ENCODE data around the gene PTPRM.
"Not testable (repeated sequence)": the region's sequence is repeated elsewhere in the genome, so short reads cannot be mapped to it uniquely, and the experiment has no call there.

PTPRM gene

GRCh38 chr18:8422391-8422790 lies 855.3 kb downstream of the PTPRM start:
- no peak for DNase-seq

- no peak for DNase-seq
Observed at GRCh38 chr18:8423051-8423557, 856.0 kb downstream of the PTPRM start.

- no peak for DNase-seq
Observed at GRCh38 chr18:8424481-8424880, 857.4 kb downstream of the PTPRM start.

- no peak for DNase-seq
Observed at GRCh38 chr18:8424917-8425725, 858.0 kb downstream of the PTPRM start.

- no peak for DNase-seq
Observed at GRCh38 chr18:8426401-8426800, 859.3 kb downstream of the PTPRM start.

- no peak for DNase-seq
Observed at GRCh38 chr18:8427339-8427738, 860.2 kb downstream of the PTPRM start.

- DNase-seq, result no peak
Observed at GRCh38 chr18:8428951-8429350, 861.8 kb downstream of the PTPRM start.

GRCh38 chr18:8431036-8431435 lies 863.9 kb downstream of the PTPRM start:
- DNase-seq, result no peak

GRCh38 chr18:8433323-8433722 lies 866.2 kb downstream of the PTPRM start:
- DNase-seq, result no peak

- DNase-seq, result no peak
Observed at GRCh38 chr18:8433771-8434170, 866.7 kb downstream of the PTPRM start.

GRCh38 chr18:8435376-8435775 lies 868.3 kb downstream of the PTPRM start:
- DNase-seq, result no peak

GRCh38 chr18:8439055-8439454 lies 871.9 kb downstream of the PTPRM start:
- no peak for DNase-seq

GRCh38 chr18:8443505-8443904 lies 876.4 kb downstream of the PTPRM start:
- DNase-seq, result no peak

GRCh38 chr18:8446936-8447335 lies 879.8 kb downstream of the PTPRM start:
- not testable (repeated sequence) for DNase-seq

- DNase-seq, result no peak
Observed at GRCh38 chr18:8448130-8448529, 881.0 kb downstream of the PTPRM start.

GRCh38 chr18:8450013-8450412 lies 882.9 kb downstream of the PTPRM start:
- DNase-seq, result no peak

- no peak for DNase-seq
Observed at GRCh38 chr18:8450898-8451665, 884.0 kb downstream of the PTPRM start.

- DNase-seq, result no peak
Observed at GRCh38 chr18:8453528-8453927, 886.4 kb downstream of the PTPRM start.

GRCh38 chr18:8454136-8454535 lies 887.0 kb downstream of the PTPRM start:
- no peak for DNase-seq

- peak in 1 of 2 experiments; percentile 18 for DNase-seq
Observed at GRCh38 chr18:8455661-8456614, 888.8 kb downstream of the PTPRM start.

Data from SHP77 (cell line).